GM19099 (cell line): ENCODE results near the gene NTF3.

Experiments used
- POLR2A ChIP-seq: IDR thresholded peaks from 3 replicates; pipeline ENCODE4 v1.6.1; 2011; ENCODE audit warnings: low read depth; ENCODE audit not compliant: insufficient read length; ENCODE audit errors: extremely low read depth

Gene NTF3

DNA sequence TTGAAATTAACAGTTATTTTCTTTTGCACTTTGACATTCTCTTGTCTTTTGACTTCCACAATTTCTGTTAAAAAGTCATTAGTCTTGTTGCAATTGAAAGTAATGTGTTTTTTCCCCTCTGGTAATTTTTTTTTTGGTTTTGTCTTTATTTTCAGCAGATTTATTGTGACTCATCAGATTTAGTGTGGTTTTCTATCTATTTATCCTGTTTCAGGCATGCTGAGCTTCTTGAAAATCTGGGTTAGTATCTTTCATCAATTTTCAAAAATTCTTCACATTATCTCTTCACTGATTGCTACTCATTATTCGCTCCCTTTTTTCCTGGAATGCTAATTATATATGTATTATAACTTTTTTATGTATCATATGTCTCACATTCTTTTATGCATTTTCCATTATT is 15.3 kb upstream of the NTF3 start:
- TF ChIP-seq POLR2A = no peak

DNA sequence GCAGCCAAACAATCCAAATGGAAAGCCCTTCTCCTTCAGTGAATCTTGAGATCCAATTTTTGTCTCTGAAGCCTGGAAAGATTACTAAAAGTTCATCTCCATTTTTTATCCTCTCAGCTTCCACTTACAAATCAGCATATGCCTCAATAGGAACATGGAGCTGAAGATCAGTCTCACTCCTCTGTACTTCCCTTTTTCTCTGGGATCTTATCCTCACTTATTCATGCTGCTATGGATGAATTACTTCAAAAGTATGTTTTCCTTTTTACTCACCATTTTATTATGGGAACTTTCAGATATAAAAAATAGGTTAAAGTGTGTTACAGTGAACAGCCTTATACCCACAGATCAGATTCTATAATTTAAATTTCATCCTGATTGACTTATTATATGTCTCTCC is 14.4 kb upstream of the NTF3 start:
- TF ChIP-seq POLR2A = no peak

DNA sequence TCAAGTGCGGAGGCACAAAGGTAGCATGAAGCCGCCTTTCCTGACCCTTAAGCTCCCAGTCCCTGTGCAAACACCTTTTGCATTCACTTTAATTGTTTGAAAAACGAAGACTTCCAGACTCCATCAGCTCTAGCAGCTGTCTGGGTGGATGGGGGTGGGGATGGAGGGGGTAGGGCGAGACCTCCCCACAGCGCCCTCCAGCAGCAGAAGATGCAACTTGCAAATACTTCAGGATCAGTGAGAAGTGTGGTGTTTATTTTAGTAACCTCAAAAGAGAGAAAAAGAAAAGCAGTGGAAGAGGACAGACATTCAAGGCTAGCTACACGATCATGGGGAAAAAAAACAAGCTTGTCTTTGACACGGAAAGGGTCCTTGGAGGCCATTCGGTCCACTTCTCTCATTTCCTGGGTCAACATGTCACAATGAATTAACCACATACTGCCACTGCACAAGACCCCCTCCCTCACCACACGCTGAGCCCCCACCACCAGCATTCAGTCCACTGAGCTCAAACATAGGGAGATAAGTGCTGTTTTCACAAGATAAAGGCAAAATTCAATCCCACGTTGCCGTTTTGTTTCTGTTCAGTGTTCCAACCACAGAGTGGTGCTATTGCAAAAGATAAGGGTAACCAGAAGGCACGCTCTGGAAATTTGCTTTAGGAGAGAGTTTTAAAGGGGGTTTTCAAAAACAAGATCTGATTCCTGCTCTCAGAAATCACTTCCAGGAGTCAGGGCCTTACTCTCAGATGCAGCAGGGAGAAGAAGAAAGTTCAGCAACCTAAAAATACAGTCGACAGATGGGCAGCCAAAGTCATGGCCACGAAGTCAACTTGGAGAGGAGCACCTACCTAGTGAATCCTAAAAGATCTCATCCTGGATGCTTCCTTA is 3.3 kb upstream of the NTF3 start:
- no peak for TF ChIP-seq POLR2A

DNA sequence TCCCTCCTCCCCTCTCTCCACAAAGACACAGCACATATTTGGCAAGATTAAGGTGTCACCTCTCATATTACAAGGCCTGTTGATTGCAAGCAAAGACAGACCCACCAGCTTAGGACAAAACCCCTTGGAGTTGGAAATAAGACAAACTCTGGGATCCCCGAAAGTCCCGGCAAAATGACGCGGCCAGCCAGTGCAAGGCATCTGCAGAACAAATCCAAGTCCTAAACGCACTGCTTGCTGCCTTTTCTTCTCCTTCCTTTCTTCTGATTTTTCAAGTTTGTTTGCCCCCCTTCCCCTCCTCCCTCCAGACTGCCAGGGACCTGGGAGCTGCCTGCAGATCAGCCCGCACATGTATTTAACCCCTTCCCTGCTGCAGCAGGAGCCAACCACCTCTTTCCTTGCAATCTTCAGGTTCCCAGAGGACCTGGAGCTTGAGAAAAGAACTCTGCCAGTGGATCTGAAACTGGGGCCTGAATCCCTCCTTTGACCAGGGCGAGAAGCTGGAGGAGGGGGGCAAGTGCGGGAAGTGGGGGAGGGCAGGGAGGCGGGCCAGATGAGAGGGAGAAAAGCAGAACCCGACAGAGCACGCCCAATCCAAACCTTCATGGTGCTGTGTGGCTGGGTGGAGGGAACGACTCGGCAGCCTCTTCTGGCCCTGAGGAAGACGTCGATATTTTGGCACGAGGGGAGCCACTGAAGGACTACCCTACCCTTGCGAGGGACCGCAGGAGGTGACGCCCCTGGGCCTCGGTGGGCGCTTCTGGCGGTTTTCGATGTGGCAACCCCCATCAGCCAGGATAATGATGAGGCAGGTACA is 2.0 kb upstream of the NTF3 start:
- TF ChIP-seq POLR2A = no peak

DNA sequence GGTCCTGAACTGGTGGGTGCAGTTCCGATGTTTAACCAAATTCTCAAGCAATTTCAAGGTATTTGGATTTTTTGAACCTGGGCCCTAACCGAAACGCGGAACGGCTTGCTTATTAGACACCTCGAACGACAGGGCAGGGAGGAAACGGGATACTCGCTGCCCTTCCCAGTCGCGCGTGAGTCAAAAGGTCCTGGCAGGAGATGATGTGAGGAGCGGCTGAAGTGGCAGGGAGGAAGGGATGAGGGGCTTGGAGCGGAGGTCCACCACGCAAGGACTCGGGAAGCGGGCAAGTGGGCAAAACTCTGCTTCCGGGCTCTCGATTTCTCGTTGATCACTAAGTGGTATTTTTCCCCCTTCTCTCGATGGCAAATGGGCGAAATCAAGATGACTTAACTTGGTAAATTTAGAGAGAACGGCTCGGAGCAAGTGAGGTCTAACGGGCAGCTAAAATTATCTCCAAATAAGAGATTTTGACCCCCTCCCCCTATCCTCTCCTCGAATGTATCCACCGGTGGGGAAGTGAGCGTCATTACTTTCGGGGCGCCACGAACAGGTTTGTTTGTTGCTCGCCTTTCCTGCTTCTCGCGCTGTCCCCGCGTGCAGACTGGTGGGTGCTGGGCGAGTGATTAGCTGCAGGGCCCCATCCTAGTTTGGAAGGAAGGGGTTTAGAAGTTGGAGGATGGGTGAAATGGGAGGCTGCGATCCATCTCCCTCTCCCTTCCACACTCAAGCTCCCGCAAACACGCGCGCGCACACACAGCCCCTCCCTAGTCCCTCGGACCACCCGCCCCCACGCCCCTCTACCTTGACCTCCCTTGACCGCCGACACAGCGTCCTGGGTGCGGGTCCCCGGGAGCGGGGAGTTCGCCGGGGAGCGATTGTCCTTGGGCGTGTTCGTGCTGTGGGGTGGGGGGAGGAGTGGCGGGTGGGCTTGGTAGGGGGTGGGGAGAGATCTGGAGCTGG is 986 bp upstream of the NTF3 start:
- TF ChIP-seq POLR2A = no peak

DNA sequence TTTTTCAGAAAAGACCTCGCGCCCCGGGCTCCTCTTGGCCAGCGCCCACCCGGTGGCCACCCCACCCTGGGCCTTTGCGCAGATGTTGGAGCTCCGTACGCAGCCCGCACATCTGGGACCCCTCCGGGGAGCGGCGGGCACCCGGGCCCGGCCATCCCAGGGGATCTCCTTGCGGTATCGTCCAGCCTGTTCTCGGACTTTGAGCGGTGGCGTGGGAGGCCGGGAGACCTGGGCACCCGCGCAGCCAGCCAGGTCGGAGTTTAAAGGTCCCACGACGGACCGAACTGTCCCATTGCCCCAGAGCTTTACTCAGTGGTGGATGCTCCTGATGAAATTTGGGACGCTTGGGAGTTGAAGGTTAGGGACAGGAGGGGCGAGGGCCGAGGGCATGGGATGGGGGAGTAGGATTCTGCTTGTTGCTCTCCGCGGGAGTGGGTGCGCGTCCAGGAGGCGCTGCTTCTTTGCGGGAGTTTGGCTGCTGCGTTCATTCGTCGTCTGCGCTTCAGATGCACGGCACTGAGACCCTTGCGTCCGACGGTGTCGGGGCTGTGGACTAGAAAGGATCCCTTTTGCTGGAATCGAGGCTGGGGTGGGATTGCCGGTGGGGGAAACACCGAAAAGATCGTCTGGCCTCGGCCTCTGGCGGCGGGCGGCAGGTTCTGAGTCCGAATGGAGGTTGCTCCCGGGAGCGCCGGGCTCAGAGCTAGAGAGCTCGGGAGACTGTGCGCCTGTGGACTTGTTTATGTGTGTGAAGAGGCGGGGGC is 1.4 kb downstream of the NTF3 start:
- TF ChIP-seq POLR2A = no peak

DNA sequence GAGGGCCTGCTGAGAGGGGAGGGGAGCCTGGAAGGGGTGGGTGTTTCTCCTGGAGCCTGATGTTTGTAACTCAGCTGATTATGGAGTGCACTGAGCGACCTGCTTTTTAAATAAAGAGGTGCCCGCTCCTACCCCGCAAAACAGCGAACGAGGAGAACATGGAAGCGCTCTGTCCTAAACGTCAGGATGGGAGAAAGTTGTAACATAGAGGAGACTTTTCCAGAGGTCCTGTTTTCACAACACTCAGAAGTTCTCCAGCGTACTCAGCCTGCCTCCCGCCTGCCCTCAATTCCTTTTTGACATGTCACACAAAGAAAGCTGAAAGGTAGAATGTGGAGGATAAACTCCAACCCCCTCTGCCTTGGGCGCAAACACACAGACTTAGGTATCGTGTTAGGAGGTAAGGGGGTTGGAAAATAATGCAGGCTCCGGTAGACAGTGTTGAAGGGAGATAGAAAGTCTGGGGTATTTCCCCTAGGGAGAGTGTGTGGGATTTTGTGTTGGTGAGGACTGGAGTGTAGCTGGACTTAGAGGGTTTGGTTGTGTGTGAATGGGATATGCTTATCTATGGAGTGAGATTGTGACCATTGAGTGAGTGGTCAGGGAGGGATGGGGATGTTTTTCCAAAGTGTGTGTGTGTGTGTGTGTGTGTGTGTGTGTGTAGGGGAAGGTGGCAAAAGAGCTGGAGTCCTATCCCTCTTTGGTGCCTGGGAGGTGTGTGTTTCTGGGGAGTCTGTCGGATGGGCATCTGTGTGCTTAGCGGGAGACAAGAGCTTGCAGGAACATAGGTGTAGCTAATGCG is 2.1 kb downstream of the NTF3 start:
- no peak for TF ChIP-seq POLR2A

DNA sequence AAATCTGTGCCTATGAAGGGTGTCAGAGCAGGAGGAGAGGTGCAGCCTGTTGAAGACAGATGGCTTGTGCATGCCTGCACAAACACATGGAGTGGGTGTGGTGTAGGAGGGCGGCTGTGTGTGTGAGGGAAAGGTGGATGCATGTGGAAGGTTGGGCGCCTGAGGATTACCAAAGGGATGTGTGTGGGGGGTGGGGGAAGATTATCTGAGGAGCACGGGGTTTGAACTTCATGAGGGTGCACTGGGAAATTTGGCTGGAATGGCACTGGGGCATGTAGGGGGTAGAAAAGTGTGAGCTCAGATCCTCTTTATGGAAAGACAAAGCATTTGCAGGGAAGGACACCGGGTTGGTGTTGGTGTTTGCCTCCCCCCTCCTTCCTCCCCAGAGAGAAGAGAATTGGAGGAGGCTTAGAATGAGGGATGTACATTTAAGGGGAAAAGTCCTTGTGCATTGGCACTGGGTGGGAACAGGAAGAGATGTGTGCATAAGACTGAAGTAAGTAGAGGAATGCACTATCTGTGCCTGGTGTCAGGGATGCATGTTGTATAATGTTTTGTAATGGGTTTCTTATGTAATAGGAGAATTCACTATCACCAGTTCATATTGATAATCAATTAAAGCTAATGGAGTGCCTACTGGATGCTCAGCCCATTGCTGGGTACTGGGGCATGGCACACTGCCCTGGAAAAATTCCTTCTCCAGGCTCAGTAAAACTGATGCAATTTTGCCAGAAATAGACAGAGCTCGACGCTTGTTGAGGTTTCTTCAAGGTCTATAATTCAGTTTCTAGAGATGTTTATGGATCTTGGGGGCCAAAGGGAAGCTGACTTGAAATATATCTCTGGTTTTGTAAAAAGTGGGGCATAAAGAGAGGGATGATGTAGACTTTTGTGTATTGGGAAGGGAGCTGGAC is 3.0 kb downstream of the NTF3 start:
- no peak for TF ChIP-seq POLR2A

DNA sequence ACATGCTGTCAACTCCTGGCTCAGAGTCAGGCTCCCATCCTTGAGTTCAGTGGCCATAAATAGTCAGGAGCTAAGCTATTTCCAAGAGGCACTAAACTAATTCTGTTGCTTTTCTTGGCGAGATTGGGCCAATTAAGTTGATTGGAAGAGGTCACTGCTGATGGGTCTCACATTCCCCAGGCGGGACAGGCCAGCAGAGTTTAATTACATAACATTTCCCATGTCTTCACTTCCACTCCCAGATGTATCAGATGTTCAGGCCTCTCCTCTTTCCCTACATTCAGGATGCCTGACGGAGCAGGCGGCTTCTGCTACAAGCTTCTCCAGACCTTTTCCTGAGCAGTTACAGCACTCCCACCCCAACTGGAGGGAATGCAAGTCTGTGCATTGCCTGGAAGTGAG is 5.3 kb downstream of the NTF3 start:
- TF ChIP-seq POLR2A = no peak

DNA sequence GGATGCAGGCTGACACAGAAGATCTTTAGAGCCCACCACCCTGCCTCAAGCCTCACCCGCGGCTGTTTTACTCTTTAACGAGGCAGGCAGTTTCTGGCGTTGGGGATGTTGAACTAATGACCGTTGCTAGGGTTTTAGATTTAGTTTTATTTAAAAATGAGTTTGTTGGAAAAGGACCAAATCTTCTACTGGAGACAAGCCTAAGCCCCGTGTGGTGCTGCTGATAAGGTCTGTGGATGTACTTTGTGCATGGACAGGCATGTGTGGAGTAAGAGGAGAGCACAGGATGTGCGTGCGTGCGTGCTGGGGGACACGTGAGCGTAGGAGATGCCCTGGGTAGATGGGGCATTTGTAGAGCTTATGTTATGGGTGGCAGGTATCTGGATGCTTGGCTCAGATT is 5.7 kb downstream of the NTF3 start:
- TF ChIP-seq POLR2A = no peak

DNA sequence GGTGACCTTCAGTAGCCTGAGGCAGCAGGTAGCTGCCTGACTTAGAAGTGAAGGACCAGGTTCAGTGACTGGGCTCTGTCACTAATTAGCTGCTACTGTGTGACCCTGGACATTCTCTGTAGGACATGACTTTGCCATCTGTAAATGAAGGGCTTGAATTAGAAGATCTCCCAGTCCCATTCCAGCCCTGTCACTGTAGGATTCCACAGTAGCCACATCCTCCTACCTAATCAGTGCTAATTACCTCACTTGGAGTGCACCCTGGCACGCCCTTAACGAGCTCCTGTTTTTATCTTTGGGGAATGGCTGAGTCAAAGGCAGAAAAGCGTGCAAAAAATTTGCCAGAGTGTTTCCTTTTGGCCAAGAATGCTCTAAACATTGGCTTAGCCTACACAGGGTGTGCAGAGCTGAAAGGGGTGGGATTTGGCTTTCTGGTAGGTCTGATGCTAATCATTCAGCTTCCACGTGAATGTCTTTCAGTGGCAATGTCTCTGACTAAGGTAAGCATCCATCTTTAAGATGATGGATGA is 6.8 kb downstream of the NTF3 start:
- TF ChIP-seq POLR2A = no peak

DNA sequence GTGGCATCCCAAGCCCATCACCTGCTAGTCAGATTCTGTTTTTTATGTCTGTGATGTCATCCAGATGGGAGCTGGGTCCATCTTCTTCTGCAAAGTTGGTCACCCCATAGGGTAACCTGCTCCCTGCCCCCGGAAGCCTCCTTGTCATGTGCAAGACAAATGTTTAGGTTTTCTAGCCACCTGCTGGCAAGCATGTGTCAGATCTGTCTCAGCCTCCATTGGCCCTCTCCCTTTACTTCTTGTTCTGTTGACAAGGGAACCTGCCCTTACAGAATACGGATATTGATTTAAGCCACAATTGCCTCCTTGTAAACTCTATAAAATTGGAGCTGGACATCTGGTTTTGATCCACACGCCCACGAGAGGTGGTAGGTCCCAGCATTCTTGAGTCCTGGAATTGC is 7.5 kb downstream of the NTF3 start:
- TF ChIP-seq POLR2A = no peak

DNA sequence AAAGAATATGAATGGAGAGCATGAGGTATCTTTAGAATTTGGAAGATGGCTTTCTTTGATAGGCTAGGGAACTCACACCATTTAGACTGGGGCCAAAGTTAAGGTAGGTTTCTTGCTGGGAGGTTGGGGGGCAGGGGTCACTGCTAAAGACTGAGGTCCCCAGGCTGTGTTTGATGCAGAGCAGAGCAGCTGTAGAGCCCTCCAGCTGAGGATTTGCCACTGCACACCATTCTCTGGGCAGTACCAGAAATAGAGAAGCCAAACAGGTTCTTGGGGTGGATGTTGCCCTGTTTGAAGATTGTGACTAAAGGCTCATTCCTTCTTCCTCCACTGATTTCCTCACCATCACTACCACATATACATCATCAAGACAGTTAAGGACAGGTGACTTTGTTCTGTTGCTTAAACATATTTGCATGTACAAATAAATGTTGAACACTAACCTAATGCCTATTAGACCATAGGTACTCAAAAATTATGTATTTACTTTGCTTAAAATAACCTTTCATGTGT is 7.9 kb downstream of the NTF3 start:
- no peak for TF ChIP-seq POLR2A
